ENCODE results near the gene GRK2.
A peak's percentile ranks its signal among the peaks of the same experiment; 100 is the strongest.

Gene GRK2

DNA sequence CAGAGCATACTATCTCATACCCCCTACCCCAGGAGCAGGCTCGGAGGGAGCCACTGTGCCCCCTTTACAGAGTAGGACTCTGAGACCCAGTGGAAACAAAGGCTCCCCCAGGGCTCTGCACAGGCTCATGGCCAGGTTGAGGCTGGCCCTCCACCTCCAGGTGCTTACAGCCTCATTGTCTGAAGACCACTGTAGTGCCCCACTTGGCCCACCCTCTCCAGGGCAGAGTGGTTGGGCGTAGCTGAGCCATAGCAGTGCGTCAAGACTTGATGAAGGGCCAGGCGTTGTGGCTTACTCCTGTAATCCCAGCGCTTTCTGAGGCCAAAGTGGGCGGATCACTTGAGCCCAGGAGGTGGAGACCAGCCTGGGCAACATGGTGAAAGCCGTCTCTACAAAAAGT is 24.5 kb downstream of the GRK2 start:
- peak overlapping the region; percentile 89 for H3K4me3 Mint-ChIP-seq
- no peaks in the 10 kb centered on the region for H3K27me3 Mint-ChIP-seq
- H3K9me3 Mint-ChIP-seq (ENCODE audit: low read depth), result no peaks in the 10 kb centered on the region
- H3K27ac Mint-ChIP-seq, result no peak overlapping the region
- peaks cover 52% of the 10 kb centered on the region for H3K4me1 Mint-ChIP-seq (ENCODE audit: low read depth)
- peaks cover 12% of the 10 kb centered on the region for H3K36me3 Mint-ChIP-seq

GRCh38 chr11:67291481-67292381 is 25.5 kb downstream of the GRK2 start:
- H3K4me1 Mint-ChIP-seq (ENCODE audit: low read depth), result peaks cover 54% of the 10 kb centered on the region

GRCh38 chr11:67292671-67293070 is 26.4 kb downstream of the GRK2 start:
- H3K4me3 Mint-ChIP-seq, result peak overlapping the region; percentile 35
- H3K36me3 Mint-ChIP-seq, result peaks cover 20% of the 10 kb centered on the region
- no peaks in the 10 kb centered on the region for H3K9me3 Mint-ChIP-seq (ENCODE audit: low read depth)
- peak overlapping the region; percentile 71 for H3K27ac Mint-ChIP-seq
- H3K27me3 Mint-ChIP-seq, result no peaks in the 10 kb centered on the region
- H3K4me1 Mint-ChIP-seq (ENCODE audit: low read depth), result peaks cover 46% of the 10 kb centered on the region

More at GRCh38 chr11:67291481-67292381, 25.5 kb downstream of the GRK2 start:
- no peaks in the 10 kb centered on the region for H3K27me3 Mint-ChIP-seq
- H3K27ac Mint-ChIP-seq, result no peak overlapping the region
- H3K9me3 Mint-ChIP-seq (ENCODE audit: low read depth), result no peaks in the 10 kb centered on the region
- peak overlapping the region; percentile 30 for H3K4me3 Mint-ChIP-seq
- peaks cover 20% of the 10 kb centered on the region for H3K36me3 Mint-ChIP-seq

DNA sequence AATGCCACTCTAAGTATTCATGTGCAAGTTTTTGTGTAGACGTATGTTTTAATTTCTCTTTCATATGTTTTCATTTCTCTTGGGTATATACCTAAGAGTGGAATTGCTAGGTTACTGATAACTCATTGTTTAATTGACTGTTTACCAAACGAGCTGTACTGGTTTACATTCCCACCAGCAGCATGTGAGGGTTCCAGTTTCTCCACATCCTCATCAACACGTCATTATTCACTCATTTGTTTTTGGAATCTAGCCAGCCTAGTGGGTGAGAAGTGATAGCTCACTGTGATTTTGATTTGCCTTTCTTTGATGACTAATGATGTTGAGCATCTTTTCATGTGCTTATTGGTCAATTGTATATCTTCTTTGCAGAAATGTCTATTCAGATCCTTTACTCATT is 26.8 kb downstream of the GRK2 start:
- H3K9me3 Mint-ChIP-seq (ENCODE audit: low read depth), result no peaks in the 10 kb centered on the region
- peak overlapping the region; percentile 71 for H3K27ac Mint-ChIP-seq
- peak overlapping the region; percentile 35 for H3K4me3 Mint-ChIP-seq
- H3K36me3 Mint-ChIP-seq, result peaks cover 20% of the 10 kb centered on the region
- H3K27me3 Mint-ChIP-seq, result no peaks in the 10 kb centered on the region
- H3K4me1 Mint-ChIP-seq (ENCODE audit: low read depth), result peaks cover 42% of the 10 kb centered on the region

GRCh38 chr11:67295846-67296245 is 29.6 kb downstream of the GRK2 start:
- H3K4me3 Mint-ChIP-seq, result no peak overlapping the region
- H3K36me3 Mint-ChIP-seq, result peaks cover 24% of the 10 kb centered on the region
- no peaks in the 10 kb centered on the region for H3K9me3 Mint-ChIP-seq (ENCODE audit: low read depth)
- H3K27me3 Mint-ChIP-seq, result no peaks in the 10 kb centered on the region
- peak overlapping the region; percentile 30 for H3K27ac Mint-ChIP-seq
- peaks cover 37% of the 10 kb centered on the region for H3K4me1 Mint-ChIP-seq (ENCODE audit: low read depth)

DNA sequence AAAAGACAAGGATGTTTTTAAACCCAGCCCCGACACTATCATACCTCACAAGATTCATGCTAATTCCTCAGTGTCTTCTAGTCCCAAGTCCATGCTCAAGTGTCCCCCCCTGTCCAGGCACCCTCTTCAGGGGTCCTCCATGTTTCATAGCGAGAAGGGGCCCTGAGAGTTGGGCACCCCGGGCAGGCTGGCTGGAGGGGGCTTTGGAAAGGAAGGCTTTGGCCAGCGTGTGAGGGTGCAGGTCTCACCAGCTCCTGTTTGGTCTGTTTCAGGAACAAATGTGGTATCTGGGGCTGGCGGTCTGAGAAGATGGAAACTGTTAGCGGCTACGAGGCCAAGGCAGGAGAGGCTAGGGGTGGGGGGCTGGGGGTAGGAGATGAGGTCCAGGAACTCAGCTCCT is 32.5 kb downstream of the GRK2 start:
- Mint-ChIP-seq H3K9me3 (ENCODE audit: low read depth) (no peaks in the 10 kb centered on the region), H3K27ac (no peak overlapping the region), H3K4me1 (ENCODE audit: low read depth) (peaks cover 22% of the 10 kb centered on the region), H3K27me3 (no peaks in the 10 kb centered on the region), H3K36me3 (peaks cover 21% of the 10 kb centered on the region), H3K4me3 (no peak overlapping the region)

GRCh38 chr11:67299471-67300191 is 33.4 kb downstream of the GRK2 start:
- H3K4me3 Mint-ChIP-seq, result no peak overlapping the region
- H3K27me3 Mint-ChIP-seq, result no peaks in the 10 kb centered on the region
- H3K9me3 Mint-ChIP-seq (ENCODE audit: low read depth), result no peaks in the 10 kb centered on the region
- H3K4me1 Mint-ChIP-seq (ENCODE audit: low read depth), result peaks cover 21% of the 10 kb centered on the region
- no peak overlapping the region for H3K27ac Mint-ChIP-seq
- peaks cover 18% of the 10 kb centered on the region for H3K36me3 Mint-ChIP-seq

DNA sequence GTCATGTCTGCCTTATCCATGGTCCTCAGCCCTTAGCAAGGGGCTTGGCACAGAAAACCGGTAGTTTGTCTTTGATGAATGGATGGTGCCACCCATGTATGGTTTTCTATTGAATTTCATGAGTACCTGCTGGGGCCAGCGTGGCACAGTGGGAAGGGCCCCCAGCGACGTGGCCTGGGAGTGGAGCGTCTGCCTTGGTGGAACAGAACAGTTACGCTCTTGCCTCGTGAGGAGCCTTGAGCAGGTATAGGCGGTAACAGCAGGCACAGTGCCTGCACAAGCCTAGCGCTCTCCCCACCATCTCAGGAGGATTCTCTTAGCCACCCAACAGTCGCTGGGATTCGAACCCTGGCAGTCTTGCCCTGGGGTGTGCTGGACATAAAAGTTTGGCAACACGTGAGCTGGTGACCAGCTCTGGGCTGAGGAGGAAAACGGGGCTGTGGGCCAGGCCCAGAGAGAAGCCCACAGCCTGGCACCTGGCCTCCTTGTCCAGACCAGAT is 34.0 kb downstream of the GRK2 start:
- H3K27me3 Mint-ChIP-seq, result no peaks in the 10 kb centered on the region
- peaks cover 22% of the 10 kb centered on the region for H3K4me1 Mint-ChIP-seq (ENCODE audit: low read depth)
- no peak overlapping the region for H3K4me3 Mint-ChIP-seq
- H3K36me3 Mint-ChIP-seq, result peaks cover 18% of the 10 kb centered on the region
- no peaks in the 10 kb centered on the region for H3K9me3 Mint-ChIP-seq (ENCODE audit: low read depth)
- H3K27ac Mint-ChIP-seq, result no peak overlapping the region

- no peak overlapping the region for H3K27ac Mint-ChIP-seq
- peaks cover 15% of the 10 kb centered on the region for H3K36me3 Mint-ChIP-seq
- no peak overlapping the region for H3K4me3 Mint-ChIP-seq
- no peaks in the 10 kb centered on the region for H3K9me3 Mint-ChIP-seq (ENCODE audit: low read depth)
- H3K27me3 Mint-ChIP-seq, result no peaks in the 10 kb centered on the region
- H3K4me1 Mint-ChIP-seq (ENCODE audit: low read depth), result peaks cover 22% of the 10 kb centered on the region
Measured at GRCh38 chr11:67300756-67301312, 34.6 kb downstream of the GRK2 start.

GRCh38 chr11:67301313-67301921 is 35.1 kb downstream of the GRK2 start:
- H3K27me3 Mint-ChIP-seq, result no peaks in the 10 kb centered on the region
- no peak overlapping the region for H3K4me3 Mint-ChIP-seq
- H3K36me3 Mint-ChIP-seq, result peaks cover 10% of the 10 kb centered on the region
- H3K4me1 Mint-ChIP-seq (ENCODE audit: low read depth), result peaks cover 17% of the 10 kb centered on the region
- H3K9me3 Mint-ChIP-seq (ENCODE audit: low read depth), result no peaks in the 10 kb centered on the region
- H3K27ac Mint-ChIP-seq, result no peak overlapping the region

DNA sequence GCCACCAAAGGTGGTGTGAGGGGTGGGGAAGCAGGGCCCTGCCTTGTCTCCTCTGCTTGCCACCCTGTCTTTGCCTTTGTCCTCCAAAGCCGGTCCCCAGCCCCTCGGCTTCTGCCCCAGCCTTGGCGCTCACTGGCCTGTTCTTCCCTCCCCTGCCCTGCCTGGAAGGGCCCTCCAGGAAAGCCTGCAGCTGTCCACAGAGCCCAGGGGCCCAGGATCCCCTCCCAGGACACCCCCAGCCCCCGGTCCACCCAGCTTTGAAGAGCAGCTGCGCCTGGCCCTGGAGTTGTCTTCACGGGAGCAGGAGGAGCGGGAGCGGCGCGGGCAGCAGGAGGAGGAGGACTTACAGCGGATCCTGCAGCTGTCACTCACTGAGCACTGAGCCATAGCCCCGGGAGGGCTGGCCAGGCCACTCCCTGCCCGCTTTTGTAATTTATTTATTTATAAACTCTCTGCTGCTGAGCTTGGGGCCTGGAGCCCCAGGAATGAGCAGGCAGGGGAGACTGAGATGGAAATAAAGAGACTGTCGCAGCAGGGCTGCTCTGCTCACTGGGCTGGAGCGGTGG is 35.8 kb downstream of the GRK2 start:
- Mint-ChIP-seq H3K27ac (peak overlapping the region; percentile 34), H3K27me3 (no peaks in the 10 kb centered on the region), H3K36me3 (peaks cover 5% of the 10 kb centered on the region), H3K9me3 (ENCODE audit: low read depth) (no peaks in the 10 kb centered on the region), H3K4me3 (peak overlapping the region; percentile 38), H3K4me1 (ENCODE audit: low read depth) (peaks cover 15% of the 10 kb centered on the region)

DNA sequence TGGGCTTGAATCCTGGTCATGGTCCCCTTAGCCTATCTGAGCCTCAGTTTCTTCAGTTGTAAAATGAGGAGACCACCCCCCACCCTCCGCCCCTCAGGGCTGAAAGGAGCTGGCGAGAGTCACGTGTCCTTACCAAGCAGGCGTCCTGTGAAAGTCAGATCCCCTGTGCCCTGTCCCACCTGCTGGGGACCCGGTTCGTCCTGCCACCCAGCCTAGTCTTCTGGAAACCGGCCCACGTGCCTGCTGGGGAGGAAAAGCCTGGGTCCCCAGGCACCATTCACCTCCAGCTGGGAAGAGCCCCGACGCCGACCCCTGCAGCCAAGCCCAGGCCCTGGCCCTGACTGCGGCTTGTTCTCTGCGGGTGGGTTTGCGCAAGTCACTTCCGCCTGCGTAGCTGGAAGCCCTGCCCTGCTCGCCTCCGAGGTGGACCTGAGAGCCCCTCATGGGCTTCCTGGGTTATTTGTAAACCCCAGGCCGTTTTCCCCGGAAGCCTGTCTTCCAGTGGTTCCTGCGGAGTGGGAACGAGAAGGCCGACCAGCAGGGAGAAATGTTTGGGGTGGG is 36.4 kb downstream of the GRK2 start:
- Mint-ChIP-seq H3K9me3 (ENCODE audit: low read depth) (no peaks in the 10 kb centered on the region), H3K4me1 (ENCODE audit: low read depth) (peaks cover 15% of the 10 kb centered on the region), H3K36me3 (peaks cover 4% of the 10 kb centered on the region), H3K4me3 (peak overlapping the region; percentile 38), H3K27me3 (no peaks in the 10 kb centered on the region), H3K27ac (peak overlapping the region; percentile 34)

GRCh38 chr11:67303132-67303834 is 37.0 kb downstream of the GRK2 start, which contains the start of gene SSH3:
Gene SSH3 (plus strand): TSS chr11:67303530. CDS start chr11:67303626, 96 bp downstream.
- H3K4me3 Mint-ChIP-seq, result peak within 1 kb of the TSS; percentile 38
- H3K27me3 Mint-ChIP-seq, result no peaks in the 10 kb centered on the region
- H3K4me1 Mint-ChIP-seq (ENCODE audit: low read depth), result peaks cover 13% of the 10 kb centered on the region
- H3K36me3 Mint-ChIP-seq, result peaks cover 4% of the 10 kb centered on the region
- peak within 1 kb of the TSS; percentile 34 for H3K27ac Mint-ChIP-seq
- no peaks in the 10 kb centered on the region for H3K9me3 Mint-ChIP-seq (ENCODE audit: low read depth)

All from activated naive CD8-positive, alpha-beta T cell (primary cell).